Thyroid gland (tissue), 4 donors: ENCODE data around the gene NAP1L3. TPM values are rescaled to one million over a fixed set of nuclear protein-coding genes. Genes with fewer than 3 reads are reported as not detected.
A peak's percentile ranks its signal among the peaks of the same experiment; 100 is the strongest.

Experiments used
- DNase-seq, 2 donors: peaks; one replicate each; pipeline ENCODE4 v3.0.0-alpha.2; 2019
- H3K27ac ChIP-seq, 3 donors: fragments of 200-600 bp; sonication (generic); 1 replicate in 2 of 3; 2 replicates in 1 of 3; pipeline ENCODE4 v1.5.1; 2016 to 2019; ENCODE audit warnings: mild to moderate bottlenecking in 1 of 3, moderate library complexity in 1 of 3
- H3K27me3 ChIP-seq: fragments of 200-600 bp; sonication (generic); one replicate; pipeline ENCODE4 v1.5.1; 2019
- H3K36me3 ChIP-seq, 2 donors: fragments of 200-600 bp; sonication (generic); one replicate each; pipeline ENCODE4 v1.5.1; 2016 to 2019
- H3K4me1 ChIP-seq, 2 donors: fragments of 200-600 bp; sonication (generic); one replicate each; pipeline ENCODE4 v1.5.1; 2017 to 2019
- H3K4me3 ChIP-seq, 3 donors: fragments of 200-600 bp; sonication (generic); replicated peaks in 1 of 3; 1 replicate in 2 of 3; 2 replicates in 1 of 3; pipeline ENCODE4 v1.5.1; 2016; ENCODE audit warnings: mild to moderate bottlenecking in 1 of 3
- H3K9me3 ChIP-seq: fragments of 200-600 bp; sonication (generic); one replicate; pipeline ENCODE4 v1.5.1; 2017
- CTCF ChIP-seq, 6 experiments: fragments of 200-600 bp in 3 of 6; fragments of 450-650 bp in 3 of 6; sonication (generic) in 3 of 6; IDR thresholded peaks; one replicate each; pipeline ENCODE4 v1.5.1; 2016 to 2019; ENCODE audit warnings: antibody characterized with exemption in 6 of 6, mild to moderate bottlenecking in 2 of 6, inconsistent platforms in 1 of 6, moderate library complexity in 1 of 6
- POLR2A ChIP-seq, 2 donors: fragments of 450-650 bp; IDR thresholded peaks; one replicate each; pipeline ENCODE4 v1.6.1; 2017; ENCODE audit warnings: antibody characterized with exemption in 2 of 2, mild to moderate bottlenecking in 2 of 2, moderate library complexity in 1 of 2
- WGBS, 2 donors: methylation state at CpG; one replicate each; pipeline ENCODE4 v1.1.5; 2017; 5-methylcytosine and 5-hydroxymethylcytosine counted together
- intact Hi-C: fragments of 100-400 bp; cut with DNase I; formaldehyde crosslinking; loops from one replicate; pipeline ENCODE4 v1.15.1; 2023
- total RNA-seq, 4 donors: library from RNA; depleted of rRNA; stranded (reverse); fragments of >200 nt; gene quantifications; one replicate each; pipeline ENCODE4 v1.2.3, GENCODE V29; 2016

Gene NAP1L3
- total RNA-seq, 4 donors from 2014 or later = 3.4 to 7.9 (median 5.4) TPM

- peak in 1 of 2 donors; percentile 1 for DNase-seq
- H3K9me3 ChIP-seq = no peaks in the 10 kb centered on the region
- H3K27me3 ChIP-seq = no peaks in the 10 kb centered on the region
- 1 to 2% methylated on average over 11 of the region's 11 CpGs for WGBS, 2 donors
- intact Hi-C loops = no loop called here
- no peaks in the 10 kb centered on the region for H3K4me1 ChIP-seq
- peak within 1 kb of the TSS in 2 of 3 donors; percentile 39 to 46 for H3K4me3 ChIP-seq
- no peak for TF ChIP-seq CTCF (IDR thresholded peaks at IDR 0.05)
- no peak for TF ChIP-seq POLR2A (IDR thresholded peaks at IDR 0.05)
- H3K36me3 ChIP-seq = no peaks in the 10 kb centered on the region
- H3K27ac ChIP-seq = peak within 1 kb of the TSS; percentile 43 to 57 (median 44)
These were observed 492 bp upstream of the NAP1L3 start, which contains the start of gene FAM133A for GRCh38 chrX:93673869-93674271. TSS of gene FAM133A (plus strand) at chrX:93674206. CDS start at chrX:93709420, 35,214 bp downstream.

- H3K4me3 ChIP-seq = no peak overlapping the region
- WGBS, 2 donors = no CpG with 5 or more reads among the region's 7 CpGs
- H3K9me3 ChIP-seq = no peaks in the 10 kb centered on the region
- no peak for TF ChIP-seq POLR2A (IDR thresholded peaks at IDR 0.05)
- no peak for TF ChIP-seq CTCF (IDR thresholded peaks at IDR 0.05)
- H3K27me3 ChIP-seq = no peaks in the 10 kb centered on the region
- H3K27ac ChIP-seq = no peak overlapping the region
- DNase-seq = peak in 1 of 2 donors; percentile 11
- no peaks in the 10 kb centered on the region for H3K36me3 ChIP-seq
- intact Hi-C loops = no loop called here
- H3K4me1 ChIP-seq = no peaks in the 10 kb centered on the region
These were observed 12.8 kb downstream of the NAP1L3 start for GRCh38 chrX:93660575-93660974.

- no peak for TF ChIP-seq CTCF (IDR thresholded peaks at IDR 0.05)
- no peak for TF ChIP-seq POLR2A (IDR thresholded peaks at IDR 0.05)
- 67 to 90% methylated on average over 1 of the region's 1 CpG for WGBS, 2 donors
- no peaks in the 10 kb centered on the region for H3K27me3 ChIP-seq
- H3K36me3 ChIP-seq = no peaks in the 10 kb centered on the region
- no peak overlapping the region for H3K27ac ChIP-seq
- no peak overlapping the region for H3K4me3 ChIP-seq
- intact Hi-C loops = no loop called here
- no peaks in the 10 kb centered on the region for H3K4me1 ChIP-seq
- DNase-seq = no peak
- H3K9me3 ChIP-seq = no peaks in the 10 kb centered on the region
These were observed 24.0 kb downstream of the NAP1L3 start for GRCh38 chrX:93649381-93649780.

- H3K9me3 ChIP-seq = peaks cover 5% of the 10 kb centered on the region
- intact Hi-C loops = no loop called here
- no peak for DNase-seq
These were observed 35.8 kb downstream of the NAP1L3 start for GRCh38 chrX:93637591-93637990.

More at GRCh38 chrX:93637591-93637990, 35.8 kb downstream of the NAP1L3 start:
- WGBS, 2 donors = 88 to 100% methylated on average over 1 of the region's 2 CpGs
- no peaks in the 10 kb centered on the region for H3K4me1 ChIP-seq
- no peak overlapping the region for H3K4me3 ChIP-seq
- no peak overlapping the region for H3K27ac ChIP-seq
- TF ChIP-seq POLR2A (IDR thresholded peaks at IDR 0.05) = no peak
- TF ChIP-seq CTCF (IDR thresholded peaks at IDR 0.05) = no peak
- no peaks in the 10 kb centered on the region for H3K27me3 ChIP-seq
- no peaks in the 10 kb centered on the region for H3K36me3 ChIP-seq

Other genes starting within 250 kb of the NAP1L3 start
- gene FAM133A, start 628 bp upstream of the NAP1L3 start, total RNA-seq = under 1 TPM in 2 of 4 donors, not detected in 2; 0.21 to 0.33 TPM